K562 (cell line): ENCODE measurements around the gene OPN1LW. TPM values are rescaled to one million over a fixed set of nuclear protein-coding genes. Genes with fewer than 3 reads are reported as not detected.
"Not testable (repeated sequence)": the region's sequence is repeated elsewhere in the genome, so short reads cannot be mapped to it uniquely, and the experiment has no call there.

Experiments used
- ATAC-seq: fragments of 200-7000 bp; cut with Tn5 transposase; 3 replicates; pipeline ENCODE4 v1.9.1; 2020; ENCODE audit warnings: moderate library complexity
- BruUV-seq: library from RNA; stranded (reverse); fragments of 400-500 nt; replicated peaks from 2 replicates; lab custom pipeline; 2021; lab: Mats Ljungman, UMichigan
- CTCF ChIA-PET: fragments of 300-600 bp; formaldehyde crosslinking; extraction: SDS; loops from one replicate; lab custom pipeline; 2021; ENCODE audit warnings: low intra/inter-chr PET ratio; lab: Yijun Ruan, JAX
- POLR2A ChIA-PET: fragments of 300-600, 350-650 bp; sonication (Branson Sonifier 250); formaldehyde crosslinking; extraction: SDS; loops from one replicate; lab custom pipeline; 2021; ENCODE audit warnings: antibody characterized with exemption, inconsistent platforms; lab: Yijun Ruan, JAX
- DNase-seq, 4 experiments: peaks; one replicate each; pipeline versions ENCODE4 v3.0.0 to v3.0.0-alpha.2; 2011 to 2018; ENCODE audit warnings: low spot score in 3 of 4, mixed read lengths in 3 of 4; ENCODE audit errors: extremely low read depth in 1 of 4
- FAIRE-seq: peaks from 2 replicates; lab custom pipeline; 2011; peaks lifted over from hg19 to GRCh38; lab: Jason Lieb, UNC
- H2AFZ ChIP-seq: 2 replicates; pipeline ENCODE4 v1.6.0; 2011; ENCODE audit warnings: low read depth, low read length, control low read depth, inconsistent platforms
- H3K27ac ChIP-seq: fragments of 200-600 bp; 3 replicates; pipeline ENCODE4 v1.8.0; 2011; ENCODE audit warnings: low read depth, mild to moderate bottlenecking, control low read depth, inconsistent platforms, low read length, moderate library complexity, mixed read lengths; ENCODE audit errors: extremely low read depth
- H3K27me3 ChIP-seq, 2 experiments: fragments of 300-600 bp in 1 of 2; 2 replicates in 1 of 2; 3 replicates in 1 of 2; pipeline versions ENCODE4 v1.6.0 to v1.8.0; 2011; ENCODE audit warnings: inconsistent platforms in 2 of 2, low read length in 2 of 2, mild to moderate bottlenecking in 1 of 2, mixed read lengths in 1 of 2, moderate library complexity in 1 of 2; ENCODE audit not compliant: control insufficient read depth in 2 of 2, insufficient read depth in 2 of 2
- H3K36me3 ChIP-seq: fragments of 300-600 bp; 3 replicates; pipeline ENCODE4 v1.8.0; 2011; ENCODE audit warnings: mild to moderate bottlenecking, low read length, inconsistent platforms; ENCODE audit not compliant: control insufficient read depth, insufficient read depth
- H3K4me1 ChIP-seq, 2 experiments: fragments of 200-600 bp in 1 of 2; replicated peaks in 1 of 2; 2 replicates in 1 of 2; 3 replicates in 1 of 2; pipeline versions ENCODE4 v1.5.1 to v1.8.0; 2011; ENCODE audit warnings: inconsistent platforms in 2 of 2, low read length in 2 of 2, mild to moderate bottlenecking in 1 of 2, mixed read lengths in 1 of 2, moderate library complexity in 1 of 2; ENCODE audit not compliant: control insufficient read depth in 2 of 2, insufficient read depth in 2 of 2
- H3K4me2 ChIP-seq: 2 replicates; pipeline ENCODE4 v1.6.1; 2011; ENCODE audit warnings: low read length, control low read depth, inconsistent platforms, mixed read lengths; ENCODE audit not compliant: insufficient read depth
- H3K4me3 ChIP-seq: fragments of 200-600 bp; sonication (generic), shearing (Covaris generic); 2 replicates; pipeline ENCODE4 v1.5.1; 2016; ENCODE audit warnings: control low read depth, inconsistent platforms
- H3K79me2 ChIP-seq: fragments of 200-600 bp; 3 replicates; pipeline ENCODE4 v1.8.0; 2011; ENCODE audit warnings: low read length, inconsistent platforms; ENCODE audit not compliant: control insufficient read depth, insufficient read depth
- H3K9ac ChIP-seq, 2 experiments: 2 replicates each; pipeline versions ENCODE4 v1.6.0 to v1.6.1; 2011; ENCODE audit warnings: low read depth in 2 of 2, low read length in 2 of 2, control low read depth in 1 of 2, inconsistent platforms in 1 of 2, mild to moderate bottlenecking in 1 of 2, mixed read lengths in 1 of 2; ENCODE audit not compliant: insufficient read depth in 1 of 2
- H3K9me1 ChIP-seq: one replicate; pipeline ENCODE4 v1.6.0; 2011; ENCODE audit warnings: inconsistent platforms, mild to moderate bottlenecking, low read length, moderate library complexity; ENCODE audit not compliant: control insufficient read depth, insufficient read depth
- H3K9me3 ChIP-seq: replicated peaks from 2 replicates; pipeline ENCODE4 v1.5.1; 2011; ENCODE audit warnings: low read depth, low read length, inconsistent platforms; ENCODE audit not compliant: control insufficient read depth, insufficient read depth
- H4K20me1 ChIP-seq: replicated peaks from 2 replicates; pipeline ENCODE4 v1.6.1; 2011; ENCODE audit warnings: low read length, inconsistent platforms, mixed read lengths; ENCODE audit not compliant: control insufficient read depth, insufficient read depth
- WGBS: fragments of 100-300 bp; shearing (Covaris generic); methylation state at CpG from one replicate; pipeline ENCODE4 v1.1.6; 2016; ENCODE audit warnings: low coverage, mixed read lengths; ENCODE audit not compliant: insufficient coverage; ENCODE audit errors: missing lambda C conversion rate; 5-methylcytosine and 5-hydroxymethylcytosine counted together
- in situ Hi-C: fragments of 300-500 bp; cut with MboI; formaldehyde crosslinking; loops from 4 replicates; pipeline ENCODE4 v1.15.0; 2018; ENCODE audit warnings: inconsistent platforms, mixed read lengths
- intact Hi-C: fragments of 100-400 bp; cut with micrococcal nuclease; formaldehyde crosslinking; loops from 2 replicates; pipeline ENCODE4 v1.14.2; 2022
- polyA plus RNA-seq, 8 experiments: library from polyadenylated mRNA; depleted of rRNA in 4 of 8; stranded (reverse) in 5 of 8; unstranded in 3 of 8; fragments of >200 nt; fragmentation: Nextera tagmentation in 2 of 8; fragmentation: Illumina TruSeq in 1 of 8; extraction: Ambion mirVana in 2 of 8; extraction: Trizol in 1 of 8; gene quantifications; 2 replicates each; pipeline versions ENCODE4 v1.2.1 to v1.2.3, GENCODE V29; 2011 to 2014; ENCODE audit warnings: inconsistent platforms in 1 of 8, missing spikeins in 1 of 8
- total RNA-seq, 7 experiments: library from RNA; depleted of rRNA in 6 of 7; stranded (reverse); fragments of >200 nt in 6 of 7; fragmentation: Illumina TruSeq in 2 of 7; extraction: Trizol in 2 of 7; gene quantifications; 2 replicates each; pipeline versions ENCODE4 v1.2.1 to v1.2.3, GENCODE V29; 2011 to 2021; ENCODE audit warnings: low replicate concordance in 1 of 7

OPN1LW gene
- total and polyA plus RNA-seq, 9 of the 15 experiments (the other 6 are each of a cell fraction or from before 2014, with no cell fraction given), result 0.04 TPM; not detected in 8

DNA sequence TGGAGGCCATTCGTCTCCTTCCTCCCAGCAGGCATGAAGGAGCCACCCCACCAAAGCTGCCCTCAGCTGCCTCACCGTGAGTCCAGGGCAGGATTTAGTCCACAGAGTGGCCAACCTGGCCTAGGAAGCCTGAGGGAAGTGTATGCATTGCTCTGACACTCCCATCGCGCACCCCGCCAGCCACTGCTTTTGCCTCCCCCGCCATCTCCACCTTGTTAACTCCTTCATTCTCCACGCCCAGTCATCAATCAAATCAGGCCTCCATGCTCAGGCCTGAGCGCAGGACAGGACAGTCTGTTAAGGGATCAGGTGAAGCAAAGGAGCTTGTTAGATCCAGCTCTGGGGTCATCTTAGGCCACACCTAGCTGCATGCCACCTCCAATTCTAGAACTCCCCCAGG lies 48.8 kb downstream of the OPN1LW start:
- H4K20me1 ChIP-seq, H3K36me3 ChIP-seq, H3K9me1 ChIP-seq, H3K27me3 ChIP-seq, H3K9me3 ChIP-seq, intact Hi-C loops, H3K4me3 ChIP-seq, H3K4me2 ChIP-seq, DNase-seq, H3K79me2 ChIP-seq, H2AFZ ChIP-seq, H3K9ac ChIP-seq, POLR2A ChIA-PET, CTCF ChIA-PET, FAIRE-seq, H3K4me1 ChIP-seq, BruUV-seq, H3K27ac ChIP-seq, in situ Hi-C loops: not testable (repeated sequence)
- no CpG with 5 or more reads among the region's 8 CpGs for WGBS
- ATAC-seq, result peak; percentile 90

DNA sequence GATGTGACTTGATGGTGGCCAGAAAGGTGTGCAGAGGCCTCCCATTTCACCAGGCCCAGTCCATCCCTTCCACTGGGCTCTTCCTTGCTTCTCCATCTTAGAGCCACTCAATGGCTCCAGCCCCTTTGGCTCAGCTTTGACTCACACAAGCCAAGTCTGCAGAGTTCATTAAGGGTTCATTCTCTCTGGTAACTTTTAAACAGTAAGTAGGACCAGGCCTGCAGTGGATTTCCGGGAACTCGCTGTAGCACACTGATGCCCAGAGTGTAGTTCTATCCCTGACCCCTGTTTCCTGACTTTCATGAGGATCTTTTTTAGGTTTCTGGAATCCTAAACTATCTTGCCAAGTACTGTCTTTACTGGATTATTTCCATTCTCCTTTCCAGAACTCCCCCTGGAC lies 50.3 kb downstream of the OPN1LW start:
- H3K27me3 ChIP-seq, H3K79me2 ChIP-seq, H3K9me1 ChIP-seq, H3K4me1 ChIP-seq, CTCF ChIA-PET, H4K20me1 ChIP-seq, H3K4me2 ChIP-seq, BruUV-seq, FAIRE-seq, H3K9me3 ChIP-seq, intact Hi-C loops, in situ Hi-C loops, ATAC-seq, H3K36me3 ChIP-seq, H3K4me3 ChIP-seq, H3K9ac ChIP-seq, POLR2A ChIA-PET, H2AFZ ChIP-seq, H3K27ac ChIP-seq, DNase-seq: not testable (repeated sequence)
- no CpG with 5 or more reads among the region's 2 CpGs for WGBS

DNA sequence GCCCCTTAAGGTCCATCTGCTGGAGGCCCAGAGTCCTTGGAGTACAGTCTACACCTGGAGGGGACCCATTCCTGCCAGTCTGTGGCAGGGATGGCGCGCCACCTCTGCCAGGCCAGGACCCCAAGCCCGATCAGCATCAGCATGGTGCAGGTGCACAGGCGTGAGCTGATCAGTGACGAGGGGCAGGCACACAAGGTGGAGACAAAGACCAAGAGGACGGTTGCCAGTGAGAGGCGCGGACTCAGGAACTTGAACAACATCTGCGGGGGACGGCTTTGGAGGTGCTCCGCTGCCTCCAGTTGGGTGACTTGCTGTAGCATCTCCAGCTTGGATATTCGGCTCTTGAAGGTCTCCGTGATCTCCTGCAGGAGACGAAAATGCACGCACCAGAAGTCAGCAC lies 52.4 kb downstream of the OPN1LW start:
- H3K4me1 ChIP-seq, H3K4me3 ChIP-seq, FAIRE-seq, H3K27me3 ChIP-seq, CTCF ChIA-PET, H2AFZ ChIP-seq, H3K27ac ChIP-seq, BruUV-seq, in situ Hi-C loops, POLR2A ChIA-PET, intact Hi-C loops, H3K9me3 ChIP-seq, H3K4me2 ChIP-seq, H3K9ac ChIP-seq, H3K9me1 ChIP-seq, H3K36me3 ChIP-seq, H4K20me1 ChIP-seq, H3K79me2 ChIP-seq, DNase-seq: not testable (repeated sequence)
- ATAC-seq, result 0 out of 3 replicates have a peak, but pooled peaks have one; percentile 26
- no CpG with 5 or more reads among the region's 15 CpGs for WGBS
